ENCODE measurements around the gene SLC12A3.

DNA sequence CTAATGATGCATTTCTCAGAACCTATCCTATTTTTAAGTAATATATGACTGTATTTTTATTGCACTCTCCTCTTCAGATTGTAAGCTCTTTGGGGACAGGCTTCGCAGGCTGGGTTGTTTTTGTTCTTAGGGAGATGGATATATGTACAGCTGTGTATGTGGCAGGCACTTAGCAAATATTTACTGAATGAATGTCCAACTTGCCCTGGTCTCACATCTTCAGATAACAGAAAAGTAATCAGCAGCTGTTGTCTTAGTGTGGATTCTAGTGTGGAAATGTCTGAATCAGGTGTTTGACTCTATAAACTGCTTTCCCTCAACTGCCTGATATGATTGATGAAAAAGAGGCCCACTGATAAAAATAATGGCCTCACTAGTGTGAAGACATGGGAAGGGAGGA is 47.1 kb upstream of the SLC12A3 start:
- TF ChIP-seq, protein P1, sequence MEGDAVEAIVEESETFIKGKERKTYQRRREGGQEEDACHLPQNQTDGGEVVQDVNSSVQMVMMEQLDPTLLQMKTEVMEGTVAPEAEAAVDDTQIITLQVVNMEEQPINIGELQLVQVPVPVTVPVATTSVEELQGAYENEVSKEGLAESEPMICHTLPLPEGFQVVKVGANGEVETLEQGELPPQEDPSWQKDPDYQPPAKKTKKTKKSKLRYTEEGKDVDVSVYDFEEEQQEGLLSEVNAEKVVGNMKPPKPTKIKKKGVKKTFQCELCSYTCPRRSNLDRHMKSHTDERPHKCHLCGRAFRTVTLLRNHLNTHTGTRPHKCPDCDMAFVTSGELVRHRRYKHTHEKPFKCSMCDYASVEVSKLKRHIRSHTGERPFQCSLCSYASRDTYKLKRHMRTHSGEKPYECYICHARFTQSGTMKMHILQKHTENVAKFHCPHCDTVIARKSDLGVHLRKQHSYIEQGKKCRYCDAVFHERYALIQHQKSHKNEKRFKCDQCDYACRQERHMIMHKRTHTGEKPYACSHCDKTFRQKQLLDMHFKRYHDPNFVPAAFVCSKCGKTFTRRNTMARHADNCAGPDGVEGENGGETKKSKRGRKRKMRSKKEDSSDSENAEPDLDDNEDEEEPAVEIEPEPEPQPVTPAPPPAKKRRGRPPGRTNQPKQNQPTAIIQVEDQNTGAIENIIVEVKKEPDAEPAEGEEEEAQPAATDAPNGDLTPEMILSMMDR (IDR thresholded peaks at IDR 0.05; ENCODE audit: insufficient read depth, low read length, poor library complexity, severe bottlenecking), result no peak
- TF ChIP-seq EZH2phosphoT487 (conservative IDR thresholded peaks at IDR 0.05; ENCODE audit: low read length), result no peak

Measured in SU-DHL-6 (cell line).